GM19025 (cell line): ENCODE results near the gene SP140.
A peak's percentile ranks its signal among the peaks of the same experiment; 100 is the strongest.

Experiments
- ATAC-seq: cut with Tn5 transposase; IDR thresholded peaks from one replicate; pipeline ENCODE4 v1.9.1; 2021; ENCODE audit warnings: mild to moderate bottlenecking, low read depth, moderate library complexity; ENCODE audit not compliant: unreplicated experiment

SP140 gene

GRCh38 chr2:230225486-230225885, at the start of gene SP140:
TSS of gene SP140 (plus strand) at chr2:230225736. CDS start at chr2:230225845, 109 bp downstream.
- ATAC-seq = peak; percentile 81

- ATAC-seq = no peak
Observed at GRCh38 chr2:230176996-230177395, 48.5 kb upstream of the SP140 start.

GRCh38 chr2:230178546-230179485, 46.7 kb upstream of the SP140 start:
- ATAC-seq = no peak

GRCh38 chr2:230179907-230180306, 45.6 kb upstream of the SP140 start:
- no peak for ATAC-seq

- no peak for ATAC-seq
Observed at GRCh38 chr2:230181195-230181594, 44.3 kb upstream of the SP140 start.

- ATAC-seq = no peak
Observed at GRCh38 chr2:230184727-230185578, 40.6 kb upstream of the SP140 start.

- ATAC-seq = peak; percentile 34
Observed at GRCh38 chr2:230202430-230203109, 23.0 kb upstream of the SP140 start.

- peak; percentile 48 for ATAC-seq
Observed at GRCh38 chr2:230203110-230203676, 22.3 kb upstream of the SP140 start.

GRCh38 chr2:230205034-230205433, 20.5 kb upstream of the SP140 start:
- ATAC-seq = peak; percentile 41

- no peak for ATAC-seq
Observed at GRCh38 chr2:230205721-230206120, 19.8 kb upstream of the SP140 start.

GRCh38 chr2:230208576-230208975, 17.0 kb upstream of the SP140 start:
- no peak for ATAC-seq

- ATAC-seq = peak; percentile 51
Observed at GRCh38 chr2:230209422-230210051, 16.0 kb upstream of the SP140 start.

GRCh38 chr2:230216489-230216888, 9.0 kb upstream of the SP140 start:
- ATAC-seq = no peak

- ATAC-seq = no peak
Observed at GRCh38 chr2:230217424-230217823, 8.1 kb upstream of the SP140 start.

- no peak for ATAC-seq
Observed at GRCh38 chr2:230218421-230218820, 7.1 kb upstream of the SP140 start.

GRCh38 chr2:230219419-230220331, 5.9 kb upstream of the SP140 start, which contains the start of gene SP110:
TSS of gene SP110 (minus strand) at chr2:230219984. CDS start at chr2:230216927, 3,057 bp downstream.
- ATAC-seq = peak; percentile 87

GRCh38 chr2:230220347-230220969, 5.1 kb upstream of the SP140 start:
- no peak for ATAC-seq

GRCh38 chr2:230221493-230221892, 4.0 kb upstream of the SP140 start:
- no peak for ATAC-seq
